Hepatic stellate cell (primary cell): ENCODE measurements around the gene ESRRA.

ENCODE experiments used
- DNase-seq: peaks from one replicate; pipeline ENCODE4 v3.0.0; 2011; ENCODE audit warnings: low spot score

ESRRA gene

GRCh38 chr11:64333556-64333955, 28.2 kb downstream of the ESRRA start:
- no peak for DNase-seq

GRCh38 chr11:64334764-64335735, 29.7 kb downstream of the ESRRA start:
- DNase-seq: peak; percentile 96

- no peak for DNase-seq
Observed at GRCh38 chr11:64337538-64338249, 32.4 kb downstream of the ESRRA start.

GRCh38 chr11:64338716-64339115, 33.4 kb downstream of the ESRRA start:
- no peak for DNase-seq

- DNase-seq: no peak
Observed at GRCh38 chr11:64339286-64339685, 34.0 kb downstream of the ESRRA start.

- no peak for DNase-seq
Observed at GRCh38 chr11:64339754-64340408, 34.6 kb downstream of the ESRRA start, which contains the start of gene CCDC88B. Gene CCDC88B, plus strand, starts transcription at chr11:64340204. Its CDS starts 63 bp downstream, at chr11:64340267.

GRCh38 chr11:64340671-64341335, 35.5 kb downstream of the ESRRA start:
- DNase-seq: no peak

GRCh38 chr11:64341429-64341828, 36.1 kb downstream of the ESRRA start:
- DNase-seq: no peak

GRCh38 chr11:64341851-64342791, 36.8 kb downstream of the ESRRA start:
- DNase-seq: peak; percentile 97

GRCh38 chr11:64342869-64343745, 37.8 kb downstream of the ESRRA start:
- DNase-seq: no peak

GRCh38 chr11:64343767-64344559, 38.6 kb downstream of the ESRRA start:
- peak; percentile 42 for DNase-seq

- DNase-seq: no peak
Observed at GRCh38 chr11:64344787-64345186, 39.5 kb downstream of the ESRRA start.

GRCh38 chr11:64347193-64347867, 42.0 kb downstream of the ESRRA start:
- DNase-seq: no peak

- no peak for DNase-seq
Observed at GRCh38 chr11:64348383-64349024, 43.2 kb downstream of the ESRRA start.

GRCh38 chr11:64349025-64349387, 43.7 kb downstream of the ESRRA start:
- no peak for DNase-seq

GRCh38 chr11:64349404-64349803, 44.1 kb downstream of the ESRRA start:
- no peak for DNase-seq

GRCh38 chr11:64351136-64351631, 45.9 kb downstream of the ESRRA start:
- no peak for DNase-seq
